ENCODE results near the gene C11orf42. TPM values are rescaled to one million over a fixed set of nuclear protein-coding genes. Genes with fewer than 3 reads are reported as not detected.

Gene C11orf42
- total and polyA plus RNA-seq, 2 donors (not counting 1 experiment from before 2014, with no cell fraction given), result not detected

DNA sequence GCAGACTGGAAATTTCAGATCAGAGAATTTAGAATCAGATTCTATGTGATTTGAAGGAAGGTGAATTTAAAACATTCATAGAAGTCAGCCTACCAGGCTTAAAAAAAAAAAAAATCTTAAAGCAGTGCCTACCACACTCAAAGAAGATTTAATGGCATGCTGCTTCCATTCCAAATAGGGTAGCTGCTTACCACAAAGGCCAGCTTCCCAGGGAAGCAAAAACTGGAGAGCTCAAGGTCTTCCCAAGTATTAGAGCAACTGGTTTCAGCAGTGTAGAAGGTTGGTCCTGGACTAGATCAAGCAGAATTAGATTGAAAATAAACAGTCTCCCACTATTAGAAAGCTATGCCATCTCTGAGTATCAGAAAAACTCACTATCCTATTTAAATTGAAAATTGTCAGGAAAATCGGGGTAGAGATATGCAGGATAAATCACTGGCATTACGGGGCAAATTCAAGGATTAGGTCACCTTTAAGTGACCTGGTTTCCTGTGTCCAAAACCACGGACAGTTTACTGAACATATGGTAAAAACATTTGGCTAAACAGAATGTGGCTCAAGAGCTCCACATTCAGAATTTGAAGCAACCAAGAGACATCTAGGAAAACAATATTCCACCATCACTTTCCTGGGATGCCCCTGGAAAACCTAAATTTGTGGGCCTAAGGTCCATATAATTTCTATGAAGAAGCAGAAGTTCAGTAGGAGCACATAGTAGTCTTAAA lies 1.3 kb downstream of the C11orf42 start:
- ChIA-PET POLR2A (no interaction called here), CTCF (no interaction called here)
- Mint-ChIP-seq H3K4me3 (no peak overlapping the region), H3K9me3 (ENCODE audit: insufficient read depth) (no peaks in the 10 kb centered on the region), H3K27me3 (no peaks in the 10 kb centered on the region), H3K27ac (no peak overlapping the region), H3K4me1 (peaks cover 9% of the 10 kb centered on the region)
- no peaks in the 10 kb centered on the region for H3K27me3 ChIP-seq (replicated peaks in 1 of 4; ENCODE audit: control extremely low read depth in 1 of 4, control insufficient read depth in 3 of 4, insufficient read depth in 4 of 4, low read length in 3 of 4)
- H3K4me3 ChIP-seq (ENCODE audit: control extremely low read depth in 1 of 5, extremely low read depth in 1 of 5, insufficient read depth in 1 of 5, low read depth in 2 of 5, low read length in 4 of 5), result no peak overlapping the region
- no peak overlapping the region for H2AFZ ChIP-seq (ENCODE audit: insufficient read depth, low read depth, low read length, poor library complexity, severe bottlenecking)
- H3K9me3 ChIP-seq (ENCODE audit: control extremely low read depth in 1 of 3, control insufficient read depth in 2 of 3, insufficient read depth in 1 of 3, low read length in 2 of 3), result no peaks in the 10 kb centered on the region
- no peaks in the 10 kb centered on the region for H4K20me1 ChIP-seq (ENCODE audit: control insufficient read depth, insufficient read depth, low read length, poor library complexity, severe bottlenecking)
- 100% methylated on average over 3 of the region's 3 CpGs for whole genome bisulfite sequencing (ENCODE audit: insufficient coverage)
- intact Hi-C loops (cut with micrococcal nuclease), result no loop called here
- peaks cover 0 to 3% of the 10 kb centered on the region in 2 donors for H3K4me1 ChIP-seq (ENCODE audit: control insufficient read depth in 2 of 2, insufficient read depth in 2 of 2, low read length in 2 of 2)
- H3K27ac ChIP-seq (ENCODE audit: low read length in 2 of 2), result no peak overlapping the region
- peaks cover 0 to 15% of the 10 kb centered on the region in 2 experiments for H3K36me3 ChIP-seq (replicated peaks in 1 of 2; ENCODE audit: control extremely low read depth in 1 of 2, control insufficient read depth in 1 of 2, extremely low read depth in 1 of 2, insufficient read depth in 2 of 2, low read length in 1 of 2)
- ATAC-seq (ENCODE audit: low read depth) (no peak), DNase-seq (no peak)
- H3K9ac ChIP-seq (ENCODE audit: low read length), result no peak overlapping the region
- no peaks in the 10 kb centered on the region for H3K79me2 ChIP-seq (ENCODE audit: control insufficient read depth, insufficient read depth, low read length)
- H3K4me2 ChIP-seq (replicated peaks; ENCODE audit: low read depth, low read length, poor library complexity, severe bottlenecking), result no peak overlapping the region
- TF ChIP-seq, protein P1, sequence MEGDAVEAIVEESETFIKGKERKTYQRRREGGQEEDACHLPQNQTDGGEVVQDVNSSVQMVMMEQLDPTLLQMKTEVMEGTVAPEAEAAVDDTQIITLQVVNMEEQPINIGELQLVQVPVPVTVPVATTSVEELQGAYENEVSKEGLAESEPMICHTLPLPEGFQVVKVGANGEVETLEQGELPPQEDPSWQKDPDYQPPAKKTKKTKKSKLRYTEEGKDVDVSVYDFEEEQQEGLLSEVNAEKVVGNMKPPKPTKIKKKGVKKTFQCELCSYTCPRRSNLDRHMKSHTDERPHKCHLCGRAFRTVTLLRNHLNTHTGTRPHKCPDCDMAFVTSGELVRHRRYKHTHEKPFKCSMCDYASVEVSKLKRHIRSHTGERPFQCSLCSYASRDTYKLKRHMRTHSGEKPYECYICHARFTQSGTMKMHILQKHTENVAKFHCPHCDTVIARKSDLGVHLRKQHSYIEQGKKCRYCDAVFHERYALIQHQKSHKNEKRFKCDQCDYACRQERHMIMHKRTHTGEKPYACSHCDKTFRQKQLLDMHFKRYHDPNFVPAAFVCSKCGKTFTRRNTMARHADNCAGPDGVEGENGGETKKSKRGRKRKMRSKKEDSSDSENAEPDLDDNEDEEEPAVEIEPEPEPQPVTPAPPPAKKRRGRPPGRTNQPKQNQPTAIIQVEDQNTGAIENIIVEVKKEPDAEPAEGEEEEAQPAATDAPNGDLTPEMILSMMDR (IDR thresholded peaks at IDR 0.05), result no peak
- no peak for TF ChIP-seq EZH2 (IDR thresholded peaks at IDR 0.05; ENCODE audit: borderline replicate concordance, insufficient read depth, low read depth, low read length, poor library complexity, severe bottlenecking)

DNA sequence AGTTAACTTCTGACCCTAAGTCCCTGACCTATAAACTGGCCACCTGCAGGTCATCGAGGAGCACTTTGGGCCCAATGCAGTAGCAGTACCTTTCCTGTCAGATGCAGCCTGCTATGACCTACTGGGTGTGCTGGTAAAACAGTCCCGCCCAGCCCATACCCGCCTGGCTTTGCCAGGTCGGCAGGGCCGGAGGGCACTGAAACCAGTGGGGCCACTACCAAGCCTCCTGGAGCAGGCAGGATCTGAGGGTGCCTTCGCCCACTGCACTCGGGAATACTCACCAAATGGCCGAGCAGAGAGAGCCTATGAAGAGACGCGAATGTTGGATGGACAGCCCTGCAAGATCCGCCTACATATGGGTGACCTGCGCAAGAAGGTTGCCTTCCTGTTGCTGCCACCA lies 4.4 kb downstream of the C11orf42 start:
- H3K9me3 ChIP-seq (ENCODE audit: control extremely low read depth in 1 of 3, control insufficient read depth in 2 of 3, insufficient read depth in 1 of 3, low read length in 2 of 3), result no peaks in the 10 kb centered on the region
- H3K79me2 ChIP-seq (ENCODE audit: control insufficient read depth, insufficient read depth, low read length), result no peaks in the 10 kb centered on the region
- no peak overlapping the region for H2AFZ ChIP-seq (ENCODE audit: insufficient read depth, low read depth, low read length, poor library complexity, severe bottlenecking)
- ChIA-PET POLR2A (no interaction called here), CTCF (no interaction called here)
- Mint-ChIP-seq H3K27me3 (no peaks in the 10 kb centered on the region), H3K9me3 (ENCODE audit: insufficient read depth) (no peaks in the 10 kb centered on the region), H3K27ac (no peak overlapping the region), H3K4me1 (no peaks in the 10 kb centered on the region), H3K4me3 (no peak overlapping the region)
- H3K27me3 ChIP-seq (replicated peaks in 1 of 4; ENCODE audit: control extremely low read depth in 1 of 4, control insufficient read depth in 3 of 4, insufficient read depth in 4 of 4, low read length in 3 of 4), result no peaks in the 10 kb centered on the region
- peaks cover 0 to 35% of the 10 kb centered on the region in 2 experiments for H3K36me3 ChIP-seq (replicated peaks in 1 of 2; ENCODE audit: control extremely low read depth in 1 of 2, control insufficient read depth in 1 of 2, extremely low read depth in 1 of 2, insufficient read depth in 2 of 2, low read length in 1 of 2)
- DNase-seq (no peak), ATAC-seq (ENCODE audit: low read depth) (no peak)
- no peak overlapping the region for H3K4me2 ChIP-seq (replicated peaks; ENCODE audit: low read depth, low read length, poor library complexity, severe bottlenecking)
- H3K27ac ChIP-seq (ENCODE audit: low read length in 2 of 2), result no peak overlapping the region
- intact Hi-C loops (cut with micrococcal nuclease), result no loop called here
- no peak overlapping the region for H3K9ac ChIP-seq (ENCODE audit: low read length)
- no peaks in the 10 kb centered on the region for H4K20me1 ChIP-seq (ENCODE audit: control insufficient read depth, insufficient read depth, low read length, poor library complexity, severe bottlenecking)
- H3K4me1 ChIP-seq (ENCODE audit: control insufficient read depth in 2 of 2, insufficient read depth in 2 of 2, low read length in 2 of 2), result no peaks in the 10 kb centered on the region
- no peak for TF ChIP-seq EZH2 (IDR thresholded peaks at IDR 0.05; ENCODE audit: borderline replicate concordance, insufficient read depth, low read depth, low read length, poor library complexity, severe bottlenecking)
- TF ChIP-seq, protein P1 (IDR thresholded peaks at IDR 0.05), result no peak
- H3K4me3 ChIP-seq (ENCODE audit: control extremely low read depth in 1 of 5, extremely low read depth in 1 of 5, insufficient read depth in 1 of 5, low read depth in 2 of 5, low read length in 4 of 5), result no peak overlapping the region
- WGBS (ENCODE audit: insufficient coverage), result over 99% methylated on average over 12 of the region's 12 CpGs

All from B cell (primary cell).